Left hindlimb (tissue), 1 donor: Measurements from ENCODE around the gene TENM3.
"Not testable (repeated sequence)": the region's sequence is repeated elsewhere in the genome, so short reads cannot be mapped to it uniquely, and the experiment has no call there.

ENCODE experiments used
- DNase-seq: peaks from one replicate; pipeline ENCODE4 v3.0.0-alpha.2; 2018

The TENM3 gene

GRCh38 chr4:182344968-182345367, 101.8 kb downstream of the TENM3 start:
- no peak for DNase-seq

GRCh38 chr4:182346250-182346649, 103.0 kb downstream of the TENM3 start:
- no peak for DNase-seq

GRCh38 chr4:182346675-182347375, 103.6 kb downstream of the TENM3 start:
- DNase-seq: no peak

GRCh38 chr4:182348779-182349326, 105.7 kb downstream of the TENM3 start:
- no peak for DNase-seq

- DNase-seq: no peak
Observed at GRCh38 chr4:182350041-182350440, 106.8 kb downstream of the TENM3 start.

GRCh38 chr4:182351485-182351884, 108.3 kb downstream of the TENM3 start:
- DNase-seq: no peak

GRCh38 chr4:182354106-182354505, 110.9 kb downstream of the TENM3 start:
- DNase-seq: no peak

GRCh38 chr4:182354867-182355266, 111.7 kb downstream of the TENM3 start:
- DNase-seq: no peak

- DNase-seq: no peak
Observed at GRCh38 chr4:182367153-182367552, 124.0 kb downstream of the TENM3 start.

GRCh38 chr4:182369211-182369610, 126.0 kb downstream of the TENM3 start:
- DNase-seq: no peak

GRCh38 chr4:182370491-182370890, 127.3 kb downstream of the TENM3 start:
- DNase-seq: no peak

- peak; percentile 71 for DNase-seq
Observed at GRCh38 chr4:182380771-182381181, 137.6 kb downstream of the TENM3 start.

- DNase-seq: no peak
Observed at GRCh38 chr4:182382941-182383340, 139.7 kb downstream of the TENM3 start.

GRCh38 chr4:182384631-182385091, 141.5 kb downstream of the TENM3 start:
- DNase-seq: peak; percentile 57

GRCh38 chr4:182385897-182386296, 142.7 kb downstream of the TENM3 start:
- DNase-seq: no peak

- not testable (repeated sequence) for DNase-seq
Observed at GRCh38 chr4:182386576-182386975, 143.4 kb downstream of the TENM3 start.

GRCh38 chr4:182391111-182391684, 148.0 kb downstream of the TENM3 start:
- no peak for DNase-seq

GRCh38 chr4:182394181-182394580, 151.0 kb downstream of the TENM3 start:
- DNase-seq: no peak

GRCh38 chr4:182400081-182400480, 156.9 kb downstream of the TENM3 start:
- DNase-seq: no peak

- no peak for DNase-seq
Observed at GRCh38 chr4:182400790-182401189, 157.6 kb downstream of the TENM3 start.

GRCh38 chr4:182404376-182404775, 161.2 kb downstream of the TENM3 start:
- DNase-seq: no peak

- no peak for DNase-seq
Observed at GRCh38 chr4:182405087-182405486, 161.9 kb downstream of the TENM3 start.

- no peak for DNase-seq
Observed at GRCh38 chr4:182409271-182409670, 166.1 kb downstream of the TENM3 start.

- DNase-seq: no peak
Observed at GRCh38 chr4:182411391-182411790, 168.2 kb downstream of the TENM3 start.
